IMR-90 (cell line): Measurements from ENCODE around the gene ZNF844. TPM values are rescaled to one million over a fixed set of nuclear protein-coding genes. Genes with fewer than 3 reads are reported as not detected.

Experiments used
- ATAC-seq: fragments of 200-7000 bp; cut with Tn5 transposase; 2 replicates; pipeline ENCODE4 v1.9.1; 2020; ENCODE audit warnings: low read depth, mild to moderate bottlenecking, moderate library complexity
- BruUV-seq: library from RNA; stranded (reverse); fragments of 400-500 nt; replicated peaks from 2 replicates; lab custom pipeline; 2021; lab: Mats Ljungman, UMichigan
- CTCF ChIA-PET: fragments of 300-600 bp; formaldehyde crosslinking; extraction: SDS; loops from one replicate; lab custom pipeline; 2021; ENCODE audit warnings: antibody characterized with exemption; lab: Yijun Ruan, JAX
- POLR2A ChIA-PET: fragments of 300-600 bp; sonication (Branson Sonifier 250); formaldehyde crosslinking; loops from one replicate; lab custom pipeline; 2022; ENCODE audit warnings: antibody characterized with exemption; ENCODE audit not compliant: unreplicated experiment; lab: Charles Lee
- DNase-seq: peaks from one replicate; pipeline ENCODE4 v3.0.0; 2013
- H2AFZ ChIP-seq: replicated peaks from 2 replicates; pipeline ENCODE3; 2013; ENCODE audit warnings: low read length, mild to moderate bottlenecking; ENCODE audit not compliant: poor library complexity
- H2AK5ac ChIP-seq: 2 replicates; pipeline ENCODE4 v1.6.1; 2013; ENCODE audit warnings: low read depth, low read length, inconsistent platforms
- H2AK9ac ChIP-seq: replicated peaks from 2 replicates; pipeline ENCODE3; 2013; ENCODE audit warnings: mild to moderate bottlenecking, low read depth, low read length, moderate library complexity; ENCODE audit not compliant: poor library complexity
- H2BK120ac ChIP-seq: 2 replicates; pipeline ENCODE4 v1.6.1; 2013; ENCODE audit warnings: low read depth, low read length, inconsistent platforms
- H2BK15ac ChIP-seq: 3 replicates; pipeline ENCODE4 v1.6.1; 2013; ENCODE audit warnings: low read depth, low read length, inconsistent platforms
- H2BK20ac ChIP-seq: 2 replicates; pipeline ENCODE4 v1.6.1; 2013; ENCODE audit warnings: low read depth, mild to moderate bottlenecking, inconsistent platforms, low read length, moderate library complexity
- H2BK5ac ChIP-seq: 2 replicates; pipeline ENCODE4 v1.6.1; 2013; ENCODE audit warnings: mild to moderate bottlenecking, low read depth, low read length, inconsistent platforms; ENCODE audit not compliant: poor library complexity, severe bottlenecking
- H3K14ac ChIP-seq: replicated peaks from 2 replicates; pipeline ENCODE4 v1.6.1; 2013; ENCODE audit warnings: low read depth, low read length, inconsistent platforms
- H3K18ac ChIP-seq: 2 replicates; pipeline ENCODE4 v1.6.1; 2013; ENCODE audit warnings: low read depth, low read length, control low read depth
- H3K23ac ChIP-seq: 2 replicates; pipeline ENCODE4 v1.6.1; 2013; ENCODE audit warnings: low read depth, low read length, inconsistent platforms
- H3K27ac ChIP-seq: 2 replicates; pipeline ENCODE4 v1.5.1; 2013; ENCODE audit warnings: mild to moderate bottlenecking, control low read depth, low read length; ENCODE audit not compliant: insufficient read depth
- H3K27me3 ChIP-seq: 2 replicates; pipeline ENCODE4 v1.6.1; 2013; ENCODE audit warnings: low read length; ENCODE audit not compliant: control insufficient read depth, insufficient read depth
- H3K36me3 ChIP-seq: 2 replicates; pipeline ENCODE4 v1.6.1; 2013; ENCODE audit warnings: low read length, mixed read lengths; ENCODE audit not compliant: control insufficient read depth, insufficient read depth
- H3K4ac ChIP-seq: 2 replicates; pipeline ENCODE4 v1.6.1; 2013; ENCODE audit warnings: low read depth, low read length, inconsistent platforms
- H3K4me1 ChIP-seq: 2 replicates; pipeline ENCODE4 v1.6.1; 2013; ENCODE audit warnings: low read length, mixed read lengths; ENCODE audit not compliant: control insufficient read depth, insufficient read depth
- H3K4me2 ChIP-seq: 2 replicates; pipeline ENCODE4 v1.6.1; 2013; ENCODE audit warnings: low read depth, mild to moderate bottlenecking, control low read depth, low read length, moderate library complexity
- H3K4me3 ChIP-seq: 2 replicates; pipeline ENCODE4 v1.5.1; 2013; ENCODE audit warnings: low read depth, mild to moderate bottlenecking, control low read depth, low read length, moderate library complexity; ENCODE audit not compliant: insufficient read depth
- H3K56ac ChIP-seq: 2 replicates; pipeline ENCODE4 v1.6.1; 2013; ENCODE audit warnings: low read length, inconsistent platforms; ENCODE audit not compliant: insufficient read depth; ENCODE audit errors: extremely low read depth
- H3K79me1 ChIP-seq, 2 experiments: 2 replicates each; pipeline ENCODE4 v1.6.1; 2013; ENCODE audit warnings: low read length in 2 of 2, inconsistent platforms in 1 of 2, low read depth in 1 of 2
- H3K9ac ChIP-seq: 2 replicates; pipeline ENCODE4 v1.6.1; 2013; ENCODE audit warnings: low read depth, low read length, control low read depth
- H3K9me1 ChIP-seq: 2 replicates; pipeline ENCODE4 v1.6.1; 2013; ENCODE audit warnings: low read length, inconsistent platforms; ENCODE audit not compliant: insufficient read depth
- H3K9me3 ChIP-seq: 2 replicates; pipeline ENCODE4 v1.6.1; 2013; ENCODE audit warnings: low read length; ENCODE audit not compliant: control insufficient read depth, insufficient read depth
- H4K20me1 ChIP-seq: 2 replicates; pipeline ENCODE4 v1.6.1; 2013; ENCODE audit warnings: low read length, inconsistent platforms; ENCODE audit not compliant: insufficient read depth
- H4K5ac ChIP-seq: 2 replicates; pipeline ENCODE4 v1.6.1; 2013; ENCODE audit warnings: mild to moderate bottlenecking, low read depth, low read length, control low read depth
- H4K8ac ChIP-seq, 2 experiments: 2 replicates each; pipeline ENCODE4 v1.6.1; 2013; ENCODE audit warnings: low read depth in 2 of 2, low read length in 2 of 2, control low read depth in 1 of 2, inconsistent platforms in 1 of 2
- H4K91ac ChIP-seq: 2 replicates; pipeline ENCODE4 v1.6.1; 2013; ENCODE audit warnings: low read depth, low read length, inconsistent platforms; ENCODE audit not compliant: insufficient read depth
- MXI1 ChIP-seq: IDR thresholded peaks from 2 replicates; pipeline ENCODE4 v1.6.1; 2012; ENCODE audit warnings: low read depth, mild to moderate bottlenecking, low read length, moderate library complexity, borderline replicate concordance
- POLR2A ChIP-seq: IDR thresholded peaks from 2 replicates; pipeline ENCODE4 v1.6.1; 2012; ENCODE audit warnings: mild to moderate bottlenecking, low read depth, low read length
- RFX5 ChIP-seq: IDR thresholded peaks from 2 replicates; pipeline ENCODE4 v1.8.0; 2012; ENCODE audit warnings: low read depth, mild to moderate bottlenecking, low read length, moderate library complexity
- SMC3 ChIP-seq: fragments of 150-350 bp; IDR thresholded peaks from 2 replicates; pipeline ENCODE4 v1.6.1; 2016; ENCODE audit warnings: low read depth, mild to moderate bottlenecking, antibody characterized with exemption, low read length, moderate library complexity
- USF2 ChIP-seq: fragments of 150-350 bp; IDR thresholded peaks from 2 replicates; pipeline ENCODE4 v1.6.1; 2017; ENCODE audit warnings: mild to moderate bottlenecking, antibody characterized with exemption, low read length, low read depth
- WGBS, 2 experiments: methylation state at CpG; one replicate each; pipeline versions ENCODE4 v1.1.5 to v1.1.7; 2013; ENCODE audit warnings: missing lambda C conversion rate in 2 of 2; ENCODE audit not compliant: insufficient read length in 1 of 2; ENCODE audit errors: extremely low coverage in 2 of 2; 5-methylcytosine and 5-hydroxymethylcytosine counted together
- dilution Hi-C: fragments of 300-500 bp; cut with HindIII; formaldehyde crosslinking; loops from one replicate; pipeline ENCODE4 v1.14.3; 2018; ENCODE audit warnings: low sequenced_read_pairs; ENCODE audit not compliant: unreplicated experiment
- in situ Hi-C: fragments of 300-500 bp; cut with MboI; formaldehyde crosslinking; loops from 3 replicates; pipeline ENCODE4 v1.14.3; 2019; ENCODE audit warnings: low sequenced_read_pairs, inconsistent platforms, mixed read lengths
- intact Hi-C: fragments of 100-400 bp; cut with micrococcal nuclease; formaldehyde crosslinking; loops from 2 replicates; pipeline ENCODE4 v1.10.0; 2022
- polyA plus RNA-seq, 3 experiments: library from polyadenylated mRNA; depleted of rRNA; stranded (reverse); fragments of >200 nt; gene quantifications; 2 replicates each; pipeline ENCODE4 v1.2.3, GENCODE V29; 2012; ENCODE audit warnings: low replicate concordance in 1 of 3
- total RNA-seq: library from RNA; depleted of rRNA; stranded (reverse); fragments of >200 nt; gene quantifications from 2 replicates; pipeline ENCODE4 v1.2.3, GENCODE V29; 2012

Gene ZNF844
- total and polyA plus RNA-seq, 2 of the 4 experiments (the other 2 are of a cell fraction), result 1.6 to 12.0 TPM

- WGBS, 2 experiments, result 81% methylated on average over 8 of the region's 33 CpGs; no CpG with 5 or more reads in 1 of the 2 experiments
- Histone ChIP-seq H2BK120ac (no peak overlapping the region), H2BK5ac (no peak overlapping the region), H2AK5ac (no peak overlapping the region), H4K91ac (no peak overlapping the region), H4K5ac (no peak overlapping the region), H3K27me3 (no peaks in the 10 kb centered on the region), H3K18ac (no peak overlapping the region), H3K23ac (no peak overlapping the region), H4K20me1 (no peaks in the 10 kb centered on the region), H3K79me1 (no peaks in the 10 kb centered on the region; a peak in 1 of 4 replicates), H4K8ac (no peak overlapping the region), H3K4me3 (no peak overlapping the region), H3K4me2 (no peak overlapping the region), H3K4me1 (no peaks in the 10 kb centered on the region), H3K56ac (no peak overlapping the region), H3K9me1 (no peaks in the 10 kb centered on the region), H2AFZ (no peak overlapping the region), H3K36me3 (peaks cover 11% of the 10 kb centered on the region), H3K4ac (no peak overlapping the region), H2BK15ac (no peak overlapping the region), H3K9me3 (peaks cover 16% of the 10 kb centered on the region), H2BK20ac (no peak overlapping the region), H3K27ac (no peak overlapping the region), H3K9ac (no peak overlapping the region), H3K14ac (no peak overlapping the region), H2AK9ac (no peak overlapping the region)
- ATAC-seq (no peak), DNase-seq (no peak)
- dilution Hi-C loops, result no loop called here
- POLR2A ChIA-PET, result no interaction called here
- BruUV-seq, result no TSS peak
- TF ChIP-seq RFX5, result no peak
- TF ChIP-seq MXI1, result no peak
- no peak for TF ChIP-seq USF2
- no peak for TF ChIP-seq SMC3
- TF ChIP-seq POLR2A, result no peak
- CTCF ChIA-PET, result interaction anchor here (0.6 kb wide), 1 partner anchor 9 kb away, joined by 4 read pairs; no protein-coding TSS in a partner anchor
- in situ Hi-C loops, result no loop called here
- intact Hi-C loops, result no loop called here
Observed at GRCh38 chr19:12117201-12117970, 52.9 kb downstream of the ZNF844 start.
